ACC112 (cell line): ENCODE measurements around the gene CHN1.

Source experiments
- H2AFZ ChIP-seq: fragments of 200-600 bp; sonication (generic); one replicate; pipeline ENCODE4 v1.6.0; 2017; ENCODE audit warnings: antibody characterized with exemption, low read length; ENCODE audit not compliant: unreplicated experiment
- H3K27ac ChIP-seq: fragments of 200-600 bp; sonication (generic); 2 replicates; pipeline ENCODE4 v1.5.1; 2014; ENCODE audit warnings: low read depth, mild to moderate bottlenecking, antibody characterized with exemption, low read length, moderate library complexity
- H3K27me3 ChIP-seq: fragments of 200-600 bp; sonication (generic); 2 replicates; pipeline ENCODE4 v1.6.1; 2014; ENCODE audit warnings: mild to moderate bottlenecking, antibody characterized with exemption, low read length, moderate library complexity, mixed read lengths; ENCODE audit not compliant: insufficient read depth
- H3K36me3 ChIP-seq: fragments of 200-600 bp; sonication (generic); 2 replicates; pipeline ENCODE4 v1.6.1; 2016; ENCODE audit warnings: mild to moderate bottlenecking, antibody characterized with exemption, low read length, moderate library complexity, mixed read lengths; ENCODE audit not compliant: insufficient read depth
- H3K4me1 ChIP-seq: fragments of 200-600 bp; sonication (generic); one replicate; pipeline ENCODE4 v1.6.1; 2016; ENCODE audit warnings: low read length, mixed read lengths; ENCODE audit not compliant: insufficient read depth, unreplicated experiment, control insufficient read depth
- H3K4me3 ChIP-seq: fragments of 200-600 bp; sonication (generic); 2 replicates; pipeline ENCODE4 v1.5.1; 2014; ENCODE audit warnings: mild to moderate bottlenecking, low read depth, low read length
- H3K79me2 ChIP-seq: fragments of 200-600 bp; sonication (generic); one replicate; pipeline ENCODE4 v1.6.0; 2016; ENCODE audit warnings: low read length; ENCODE audit not compliant: control insufficient read depth, unreplicated experiment, insufficient read depth

CHN1 gene

DNA sequence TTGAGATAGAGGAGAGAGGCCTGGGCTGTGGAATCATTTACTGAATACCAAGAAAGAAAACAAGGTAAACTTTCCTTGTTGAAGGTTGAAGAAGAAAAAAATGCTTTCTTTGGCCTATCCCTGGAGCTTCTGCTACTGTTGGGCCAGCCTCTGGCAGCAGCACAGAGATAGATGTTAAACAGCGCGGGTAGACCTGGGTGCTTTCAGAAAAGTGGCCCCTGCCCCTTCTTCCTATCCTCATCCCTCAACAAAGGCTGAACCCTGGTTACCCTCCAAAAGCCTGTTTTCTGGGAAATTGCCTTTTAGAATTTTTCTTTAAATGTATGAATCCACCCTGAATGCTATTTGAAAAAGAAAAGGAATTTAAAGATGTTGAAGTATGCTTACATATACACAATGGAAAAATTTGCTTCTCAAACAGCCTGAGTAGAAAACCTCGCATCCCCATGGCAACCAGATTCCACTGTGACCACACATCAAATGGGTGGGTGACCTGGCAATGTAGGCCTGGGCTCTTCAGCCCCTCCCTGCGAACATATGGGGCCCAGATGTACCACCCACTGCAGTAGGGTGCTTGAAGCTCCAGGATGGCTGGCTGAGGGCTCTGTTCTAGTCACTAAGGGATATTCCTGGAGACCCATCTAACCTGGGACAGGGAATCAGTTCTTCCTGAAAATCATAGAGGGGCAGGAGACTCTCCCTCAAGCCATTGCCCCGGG, 217.5 kb downstream of the CHN1 start:
- Histone ChIP-seq H3K79me2 (no peaks in the 10 kb centered on the region), H2AFZ (no peak overlapping the region), H3K27ac (peak overlapping the region; percentile 18; the same call in 1 of the 2 replicates), H3K27me3 (no peaks in the 10 kb centered on the region), H3K4me3 (no peak overlapping the region), H3K36me3 (no peaks in the 10 kb centered on the region), H3K4me1 (peaks cover 14% of the 10 kb centered on the region)

DNA sequence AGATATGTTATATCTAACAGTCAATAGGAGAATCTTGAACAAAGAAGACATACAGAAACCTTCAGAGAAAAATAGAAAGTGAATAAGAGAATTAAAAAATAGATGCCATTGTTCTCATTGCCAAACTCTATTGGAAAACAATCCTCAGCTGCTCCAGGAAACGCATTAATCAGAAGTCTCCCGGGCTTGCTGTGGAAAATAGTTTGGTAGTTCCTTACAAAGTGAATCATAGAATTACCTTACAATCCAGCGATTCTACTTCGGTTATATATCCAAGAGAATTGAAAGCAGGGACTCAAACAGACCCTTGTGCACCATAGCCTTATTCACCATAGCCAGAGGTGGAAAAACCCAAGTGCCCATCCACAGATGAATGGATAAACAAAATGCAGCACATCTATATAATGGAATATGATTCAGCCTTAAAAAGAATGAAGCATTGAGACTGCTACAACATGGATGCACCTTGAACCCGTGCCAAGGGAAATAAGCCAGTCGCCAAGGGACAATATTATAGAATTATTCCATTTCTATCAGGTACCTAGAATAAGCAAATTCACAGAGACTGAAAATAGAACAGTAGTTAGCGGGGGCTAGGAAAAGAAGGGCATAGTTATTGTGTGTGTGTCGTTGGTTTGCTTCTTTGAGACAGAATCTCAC, 219.0 kb downstream of the CHN1 start:
- Histone ChIP-seq H3K4me1 (peaks cover 14% of the 10 kb centered on the region), H3K4me3 (no peak overlapping the region), H3K36me3 (no peaks in the 10 kb centered on the region), H2AFZ (no peak overlapping the region), H3K27ac (no peak overlapping the region), H3K27me3 (no peaks in the 10 kb centered on the region), H3K79me2 (no peaks in the 10 kb centered on the region)

DNA sequence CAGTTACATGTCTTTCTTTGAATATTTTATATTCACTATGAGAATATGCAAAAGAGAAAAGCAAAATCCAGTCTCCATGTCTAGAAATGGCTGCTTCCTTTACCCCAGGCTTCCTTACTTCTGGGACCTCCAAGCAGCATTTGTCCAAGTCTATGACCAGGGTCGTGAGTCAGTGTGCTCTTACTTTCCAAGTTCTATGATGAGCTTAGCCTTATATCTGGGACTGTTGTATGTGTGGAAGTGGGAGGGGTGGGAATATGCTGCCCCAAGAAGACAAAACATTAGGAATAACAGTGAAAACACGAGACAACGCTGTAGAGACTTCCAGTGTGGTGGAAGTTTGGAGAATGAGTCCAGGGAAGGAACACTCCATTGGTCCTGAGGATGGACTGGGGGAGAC, 219.7 kb downstream of the CHN1 start:
- H3K27ac ChIP-seq = no peak overlapping the region
- no peak overlapping the region for H2AFZ ChIP-seq
- H3K4me3 ChIP-seq = no peak overlapping the region

DNA sequence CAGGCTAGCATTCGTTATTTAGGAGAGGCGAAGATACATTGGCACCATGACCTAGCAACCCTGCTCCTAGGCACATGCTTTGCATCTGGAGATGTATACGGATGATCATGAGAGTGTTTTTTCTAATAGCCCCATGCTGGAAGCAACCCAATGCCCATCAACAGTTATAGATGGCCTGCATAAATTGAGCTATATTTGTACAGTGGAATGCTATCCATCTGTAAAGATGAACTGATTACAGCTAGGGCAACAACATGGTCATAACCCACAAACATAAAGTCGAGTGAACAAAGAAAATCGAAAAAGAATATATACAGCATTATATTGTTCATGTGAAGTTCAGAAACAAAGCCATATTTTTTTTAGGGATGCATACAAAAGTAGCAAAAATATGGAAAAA, 220.3 kb downstream of the CHN1 start:
- no peaks in the 10 kb centered on the region for H3K27me3 ChIP-seq
- no peak overlapping the region for H3K27ac ChIP-seq
- no peak overlapping the region for H3K4me3 ChIP-seq
- H3K79me2 ChIP-seq = no peaks in the 10 kb centered on the region
- no peaks in the 10 kb centered on the region for H3K36me3 ChIP-seq
- no peak overlapping the region for H2AFZ ChIP-seq
- H3K4me1 ChIP-seq = peaks cover 14% of the 10 kb centered on the region

More for the DNA sequence above, 219.7 kb downstream of the CHN1 start:
- H3K27me3 ChIP-seq = no peaks in the 10 kb centered on the region
- H3K79me2 ChIP-seq = no peaks in the 10 kb centered on the region
- H3K4me1 ChIP-seq = peaks cover 14% of the 10 kb centered on the region
- no peaks in the 10 kb centered on the region for H3K36me3 ChIP-seq

DNA sequence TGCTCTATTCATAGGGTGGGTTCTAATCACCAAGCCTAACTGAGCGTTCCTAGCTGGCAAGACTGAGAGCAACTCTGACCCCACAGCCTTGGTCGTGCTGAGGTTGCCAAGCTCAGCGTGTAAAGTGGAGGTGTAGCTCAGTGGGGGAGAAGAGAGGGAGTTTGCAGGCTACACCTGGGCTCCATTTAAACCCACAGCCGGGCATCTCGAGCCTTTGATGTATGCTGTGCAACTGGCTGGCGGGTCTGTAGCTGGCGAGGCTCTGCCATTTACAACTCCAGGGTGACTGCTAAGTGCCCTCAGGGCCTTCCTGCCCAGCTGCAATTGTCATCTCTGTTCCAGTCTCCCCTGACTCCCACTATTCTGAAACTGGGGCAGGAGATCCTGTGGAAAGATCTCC, 220.9 kb downstream of the CHN1 start:
- H3K79me2 ChIP-seq = no peaks in the 10 kb centered on the region
- no peak overlapping the region for H3K27ac ChIP-seq
- H3K27me3 ChIP-seq = no peaks in the 10 kb centered on the region
- H3K36me3 ChIP-seq = no peaks in the 10 kb centered on the region
- peaks cover 17% of the 10 kb centered on the region for H3K4me1 ChIP-seq
- no peak overlapping the region for H3K4me3 ChIP-seq
- H2AFZ ChIP-seq = no peak overlapping the region

DNA sequence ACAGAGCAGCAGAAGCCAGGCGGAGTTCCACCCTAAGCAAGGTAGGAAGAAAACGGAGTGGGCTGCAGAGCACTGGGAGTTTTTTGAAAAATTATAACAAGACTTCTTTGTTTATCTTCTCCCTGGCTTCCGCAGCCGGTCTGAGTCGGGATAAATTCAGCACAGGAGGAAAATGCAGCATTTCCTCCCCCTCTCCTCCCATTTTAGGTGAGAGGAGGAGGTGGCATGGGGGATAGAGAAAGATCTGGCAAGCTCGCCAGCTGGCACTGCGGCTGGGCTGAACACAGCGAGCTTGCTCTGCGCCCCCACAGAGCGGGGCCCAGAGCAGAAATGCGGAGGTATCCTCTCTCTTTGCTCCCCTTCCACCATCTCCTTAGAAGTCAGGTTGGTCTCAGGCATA, 223.2 kb downstream of the CHN1 start:
- Histone ChIP-seq H3K79me2 (no peaks in the 10 kb centered on the region), H3K36me3 (no peaks in the 10 kb centered on the region), H3K27ac (no peak overlapping the region), H3K27me3 (no peaks in the 10 kb centered on the region), H3K4me1 (peaks cover 23% of the 10 kb centered on the region), H3K4me3 (no peak overlapping the region), H2AFZ (no peak overlapping the region)

DNA sequence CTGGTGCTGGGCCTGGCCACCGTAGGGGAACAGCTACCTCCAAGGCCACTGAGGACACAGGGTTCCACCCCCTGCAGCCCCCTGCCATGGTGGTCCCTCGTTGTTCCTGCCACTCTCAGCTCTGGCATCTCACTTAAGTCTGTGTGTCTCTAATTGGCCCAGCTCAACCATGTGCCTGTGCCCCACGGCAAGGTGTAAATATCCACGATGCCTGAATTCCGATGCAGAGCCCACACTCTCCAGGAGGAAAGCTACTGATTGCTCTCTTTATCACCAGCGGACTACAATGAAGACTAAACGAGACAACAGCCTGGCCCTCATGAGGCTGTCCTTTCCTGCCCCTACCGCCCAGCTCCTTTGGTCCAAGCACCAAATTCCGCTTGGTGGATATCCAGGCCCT, 223.9 kb downstream of the CHN1 start:
- Histone ChIP-seq H3K27ac (no peak overlapping the region), H2AFZ (no peak overlapping the region), H3K4me3 (no peak overlapping the region), H3K36me3 (no peaks in the 10 kb centered on the region), H3K4me1 (peaks cover 22% of the 10 kb centered on the region), H3K27me3 (no peaks in the 10 kb centered on the region), H3K79me2 (no peaks in the 10 kb centered on the region)

DNA sequence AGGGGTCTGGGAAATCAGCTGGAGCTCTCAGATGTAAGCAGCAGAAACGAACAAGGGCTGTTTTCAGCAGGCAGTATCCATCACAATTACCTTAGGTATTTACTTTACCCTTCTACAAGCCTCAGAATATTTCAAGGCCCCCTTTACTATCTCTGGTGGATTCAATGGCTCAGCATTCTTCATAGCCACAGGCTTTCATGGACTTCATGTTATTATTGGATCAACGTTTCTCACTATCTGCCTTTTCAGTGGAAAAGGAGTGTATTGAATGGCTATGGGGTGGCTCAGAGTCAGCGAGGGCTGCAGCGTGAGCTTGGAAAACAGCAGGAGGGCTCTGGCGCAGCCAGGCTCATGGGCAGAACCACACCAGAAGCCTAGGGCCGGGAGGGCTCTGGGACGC, 224.3 kb downstream of the CHN1 start:
- Histone ChIP-seq H3K36me3 (no peaks in the 10 kb centered on the region), H3K79me2 (no peaks in the 10 kb centered on the region), H3K4me1 (peaks cover 19% of the 10 kb centered on the region), H3K27me3 (no peaks in the 10 kb centered on the region), H3K27ac (no peak overlapping the region), H2AFZ (no peak overlapping the region), H3K4me3 (no peak overlapping the region)

DNA sequence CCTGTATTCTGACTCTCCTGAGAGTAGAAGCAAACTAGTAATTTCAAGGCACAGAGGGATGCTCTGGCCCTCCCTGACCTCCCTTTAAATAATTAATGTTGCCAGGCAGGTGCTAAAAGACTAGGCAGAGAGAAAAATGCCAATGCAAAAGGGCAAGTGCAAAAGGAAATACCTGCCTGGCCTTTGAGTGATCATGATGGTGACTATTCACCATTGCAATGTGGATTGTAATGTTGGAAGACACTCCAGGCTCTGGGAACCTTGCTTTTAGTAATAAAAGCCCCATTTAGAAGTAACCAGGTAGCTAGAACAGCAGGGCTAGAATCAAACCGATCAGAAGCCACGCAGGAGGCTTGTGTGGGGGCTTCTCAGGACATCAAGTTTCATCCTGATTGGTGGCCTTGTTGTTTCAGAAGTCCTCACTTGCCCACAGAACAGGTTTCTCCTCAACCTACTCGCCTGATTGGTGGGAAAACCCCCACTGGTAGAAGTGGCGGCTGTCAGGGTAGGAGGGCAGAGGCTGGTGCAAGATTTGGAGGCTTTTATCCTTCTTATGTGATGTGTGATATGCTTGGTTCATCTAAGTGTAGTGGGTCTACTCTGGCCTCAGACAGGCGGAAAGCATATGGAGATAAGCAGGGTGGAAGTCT, 224.9 kb downstream of the CHN1 start:
- H2AFZ ChIP-seq = no peak overlapping the region
- H3K4me1 ChIP-seq = peaks cover 19% of the 10 kb centered on the region
- no peaks in the 10 kb centered on the region for H3K36me3 ChIP-seq
- peak overlapping the region; percentile 54; the same call in 1 of the 2 replicates for H3K27ac ChIP-seq
- H3K79me2 ChIP-seq = no peaks in the 10 kb centered on the region
- H3K27me3 ChIP-seq = no peaks in the 10 kb centered on the region
- H3K4me3 ChIP-seq = no peak overlapping the region

DNA sequence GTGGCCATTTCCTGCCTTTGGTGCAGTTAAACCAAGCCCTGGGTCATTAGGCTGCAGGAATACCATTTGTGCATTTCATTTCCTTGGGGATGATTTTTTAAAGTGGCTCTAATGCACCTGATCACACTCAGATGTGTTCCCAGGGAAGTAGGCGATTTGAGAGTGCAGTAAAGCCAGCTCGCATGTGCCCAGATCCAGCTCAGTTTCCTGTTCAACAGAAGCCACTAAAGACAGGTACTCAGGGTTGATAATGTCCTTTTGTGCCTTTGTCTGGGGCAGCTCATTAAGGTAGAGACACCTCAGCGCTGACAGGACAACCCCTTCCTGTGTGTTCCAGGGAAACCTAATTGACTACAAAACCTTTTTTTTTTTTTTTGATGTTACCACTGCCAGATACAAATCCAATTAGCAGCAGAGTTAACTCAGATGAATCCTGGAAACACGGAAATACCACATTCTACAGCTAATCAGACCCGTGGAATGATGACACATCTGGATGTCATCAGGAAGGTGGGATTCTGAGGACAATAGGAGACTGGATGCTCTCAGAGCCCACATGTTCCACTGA, 225.7 kb downstream of the CHN1 start:
- no peaks in the 10 kb centered on the region for H3K36me3 ChIP-seq
- H3K4me1 ChIP-seq = peaks cover 19% of the 10 kb centered on the region
- H3K27ac ChIP-seq = peak overlapping the region; percentile 54; the same call in 1 of the 2 replicates
- no peak overlapping the region for H2AFZ ChIP-seq
- H3K27me3 ChIP-seq = no peaks in the 10 kb centered on the region
- no peak overlapping the region for H3K4me3 ChIP-seq
- H3K79me2 ChIP-seq = no peaks in the 10 kb centered on the region
